ENCODE data around the gene SASH1.

The SASH1 gene

DNA sequence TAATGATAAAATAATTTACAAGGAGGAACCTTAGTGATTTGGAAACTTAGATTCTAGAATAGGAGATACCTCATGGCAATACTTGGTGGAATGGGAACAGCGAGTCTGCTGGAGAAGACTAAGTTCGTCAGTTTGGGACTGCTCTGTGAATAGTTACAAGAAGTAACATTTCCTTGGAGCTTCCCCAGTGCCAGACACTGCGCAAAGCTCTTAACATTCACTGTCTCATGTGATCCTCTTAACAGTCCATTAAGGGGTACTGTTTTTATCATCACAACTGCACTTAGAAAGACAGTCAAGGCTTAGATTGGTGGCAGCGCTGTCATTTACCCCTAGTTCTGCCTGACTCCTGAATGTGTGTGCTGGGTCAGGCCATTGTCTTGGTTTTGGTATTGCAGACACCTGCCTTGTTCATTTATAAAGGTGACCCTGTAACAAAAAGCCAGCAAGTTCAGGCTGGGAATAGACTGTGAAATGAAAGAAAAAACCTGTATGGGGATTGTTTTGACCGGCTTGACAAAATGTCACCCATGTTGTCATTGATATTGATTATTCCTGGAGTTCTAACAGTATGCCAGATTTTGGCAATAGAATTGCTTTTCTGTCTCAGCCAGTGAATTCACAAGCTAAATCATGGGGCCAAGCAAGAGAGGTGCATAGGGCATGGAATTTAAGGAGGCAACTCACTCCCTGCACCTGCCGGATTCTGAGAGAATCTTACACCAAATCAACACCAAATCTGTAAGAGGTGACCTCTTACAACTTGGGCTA lies 118.4 kb downstream of the SASH1 start:
- no peak for DNase-seq (ENCODE audit: low spot score)

- DNase-seq (ENCODE audit: low spot score), result no peak
Measured at GRCh38 chr6:148461986-148462577, 119.4 kb downstream of the SASH1 start.

DNA sequence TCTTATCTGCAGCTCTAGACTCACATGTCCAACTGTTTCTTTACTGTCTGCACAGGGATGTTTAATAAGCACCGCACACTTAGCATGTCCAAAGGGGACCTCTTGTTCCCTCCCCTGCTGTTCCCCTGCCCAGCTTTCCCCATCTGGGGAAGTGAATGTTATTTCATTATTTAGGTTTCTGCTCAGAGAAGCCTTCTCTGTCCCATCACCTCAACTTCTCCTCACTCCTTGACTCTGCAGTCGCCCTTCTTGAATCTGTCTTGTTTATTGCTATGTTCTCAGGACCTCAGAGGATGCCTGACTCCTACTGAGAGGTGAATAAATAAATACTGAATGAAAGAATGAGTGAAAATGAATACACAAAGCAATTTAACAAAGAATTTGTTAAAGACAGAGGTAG lies 121.0 kb downstream of the SASH1 start:
- no peak for DNase-seq (ENCODE audit: low spot score)

DNA sequence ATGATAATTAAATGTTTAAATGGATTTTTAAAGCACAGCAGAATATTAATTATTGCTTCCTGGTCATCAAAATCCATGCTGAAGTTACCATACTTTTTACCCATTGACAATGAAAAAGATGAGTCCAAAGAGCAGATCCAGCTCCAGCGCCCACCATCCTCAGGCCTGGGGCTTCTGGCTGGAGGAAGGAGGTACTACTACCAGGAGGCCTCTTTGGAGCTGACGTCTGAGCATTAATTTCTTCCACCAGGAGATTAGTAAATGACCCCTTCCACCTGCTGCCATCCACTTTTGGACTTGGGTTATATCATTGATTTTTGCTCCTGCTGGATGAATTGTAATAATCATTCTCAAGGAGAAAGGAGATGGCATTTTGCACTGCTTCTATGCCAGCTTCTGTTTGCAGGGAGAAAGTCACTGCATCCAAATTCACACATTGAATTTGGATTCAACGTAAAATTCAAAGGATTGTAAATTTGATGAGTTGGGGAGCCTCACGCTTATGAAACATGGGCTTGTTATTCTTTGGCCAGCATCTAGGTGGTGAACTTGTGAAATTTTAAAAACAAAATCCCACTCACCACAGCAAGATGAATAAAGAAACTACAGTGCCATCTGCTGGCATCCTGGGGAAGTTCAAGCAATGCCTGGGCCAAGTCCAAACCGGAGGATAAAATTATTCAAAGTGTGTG lies 121.8 kb downstream of the SASH1 start:
- peak; percentile 62 for DNase-seq (ENCODE audit: low spot score)

DNA sequence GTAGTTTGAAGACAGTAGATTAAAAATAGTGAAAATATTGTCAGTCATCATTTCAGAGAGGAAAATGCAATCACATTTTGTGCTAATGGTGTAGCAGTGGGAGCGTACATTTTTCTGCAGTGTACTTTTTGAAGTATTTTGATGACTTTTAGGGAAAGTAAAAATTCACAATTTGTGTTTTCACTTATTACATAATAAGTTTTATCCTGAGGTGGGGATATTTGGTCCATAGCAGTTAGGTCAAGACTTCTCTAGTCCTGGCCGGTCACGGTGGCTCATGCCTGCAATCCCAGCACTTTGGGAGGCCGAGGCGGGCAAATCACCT lies 122.3 kb downstream of the SASH1 start:
- DNase-seq (ENCODE audit: low spot score), result no peak

GRCh38 chr6:148465670-148466069 lies 123.0 kb downstream of the SASH1 start:
- DNase-seq (ENCODE audit: low spot score), result no peak

GRCh38 chr6:148466158-148466557 lies 123.5 kb downstream of the SASH1 start:
- no peak for DNase-seq (ENCODE audit: low spot score)

- no peak for DNase-seq (ENCODE audit: low spot score)
Measured at GRCh38 chr6:148467926-148468325, 125.3 kb downstream of the SASH1 start.

GRCh38 chr6:148470156-148470555 lies 127.5 kb downstream of the SASH1 start:
- DNase-seq (ENCODE audit: low spot score), result no peak

GRCh38 chr6:148470606-148471465 lies 128.2 kb downstream of the SASH1 start:
- DNase-seq (ENCODE audit: low spot score), result no peak

- no peak for DNase-seq (ENCODE audit: low spot score)
Measured at GRCh38 chr6:148471624-148472159, 129.1 kb downstream of the SASH1 start.

GRCh38 chr6:148472171-148473105 lies 129.8 kb downstream of the SASH1 start:
- DNase-seq (ENCODE audit: low spot score), result no peak

DNA sequence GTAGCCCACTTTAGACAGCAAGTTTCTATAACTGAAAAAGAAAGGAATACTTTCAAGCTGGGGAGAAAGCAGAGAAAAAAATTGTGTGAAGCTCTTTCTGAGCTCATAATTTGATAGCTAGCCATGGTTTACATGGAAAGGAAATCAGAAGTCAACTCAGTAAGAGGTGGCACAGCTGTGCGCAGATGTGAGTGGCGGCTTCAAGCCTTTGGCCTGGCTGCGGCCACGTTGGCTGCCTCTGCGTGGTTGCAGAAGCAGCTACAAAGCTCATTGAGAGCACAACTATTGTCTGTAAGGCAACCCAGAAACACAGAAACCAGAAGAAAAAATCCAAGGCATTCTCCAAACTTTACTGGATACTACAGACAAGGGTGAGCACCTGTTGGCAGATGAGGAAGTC lies 136.9 kb downstream of the SASH1 start:
- DNase-seq (ENCODE audit: low spot score), result no peak

GRCh38 chr6:148487461-148487860 lies 144.8 kb downstream of the SASH1 start:
- DNase-seq (ENCODE audit: low spot score), result no peak

- no peak for DNase-seq (ENCODE audit: low spot score)
Measured at GRCh38 chr6:148491638-148492251, 149.1 kb downstream of the SASH1 start.

- DNase-seq (ENCODE audit: low spot score), result no peak
Measured at GRCh38 chr6:148492654-148493290, 150.1 kb downstream of the SASH1 start.

- DNase-seq (ENCODE audit: low spot score), result no peak
Measured at GRCh38 chr6:148493424-148493823, 150.8 kb downstream of the SASH1 start.

DNA sequence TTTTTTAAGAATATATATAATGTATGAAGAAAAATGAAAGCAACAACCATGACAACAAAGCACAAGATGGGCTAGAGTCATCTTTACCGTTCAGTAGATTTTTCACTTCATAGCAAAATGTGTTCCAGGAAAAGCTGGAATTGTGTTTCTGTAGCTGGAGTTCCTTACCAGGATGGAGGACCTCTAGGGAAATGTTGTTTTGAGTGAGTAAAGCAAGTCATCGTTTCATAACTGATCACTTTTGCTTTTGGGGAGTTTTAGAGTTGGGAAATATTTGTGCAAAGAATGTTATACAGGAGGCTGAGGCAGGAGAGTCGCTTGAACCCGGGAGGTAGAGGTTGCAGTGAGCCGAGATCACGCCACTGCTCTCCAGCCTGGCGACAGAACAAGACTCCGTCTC lies 151.6 kb downstream of the SASH1 start:
- DNase-seq (ENCODE audit: low spot score), result no peak

GRCh38 chr6:148495029-148495428 lies 152.4 kb downstream of the SASH1 start:
- DNase-seq (ENCODE audit: low spot score), result no peak

- no peak for DNase-seq (ENCODE audit: low spot score)
Measured at GRCh38 chr6:148497257-148497656, 154.6 kb downstream of the SASH1 start.
